Endothelial cell of umbilical vein (primary cell): ENCODE results near the gene MASP1. TPM values are rescaled to one million over a fixed set of nuclear protein-coding genes. Genes with fewer than 3 reads are reported as not detected.

Source experiments
- BruUV-seq: library from RNA; stranded (reverse); fragments of 400-500 nt; replicated peaks from 2 replicates; lab custom pipeline; 2021; lab: Mats Ljungman, UMichigan
- CTCF ChIA-PET: fragments of 300-600, 350-600 bp; sonication (Branson Sonifier 250); formaldehyde crosslinking; loops from one replicate; lab custom pipeline; 2021; ENCODE audit warnings: antibody characterized with exemption, inconsistent platforms; lab: Charles Lee
- POLR2A ChIA-PET: fragments of 300-600, 350-600 bp; sonication (Branson Sonifier 250); formaldehyde crosslinking; loops from one replicate; lab custom pipeline; 2021; ENCODE audit warnings: antibody characterized with exemption, inconsistent platforms; lab: Charles Lee
- DNase-seq: peaks from one replicate; pipeline ENCODE4 v3.0.0-alpha.2; 2011; ENCODE audit warnings: low read depth, low spot score
- FAIRE-seq: peaks from 2 replicates; lab custom pipeline; 2011; peaks lifted over from hg19 to GRCh38; lab: Jason Lieb, UNC
- H2AFZ ChIP-seq: 2 replicates; pipeline ENCODE4 v1.6.0; 2012; ENCODE audit warnings: low read depth, low read length, control low read depth, inconsistent platforms
- H3K27ac ChIP-seq: 2 replicates; pipeline ENCODE4 v1.5.1; 2011; ENCODE audit warnings: low read depth, mild to moderate bottlenecking, control low read depth, low read length, moderate library complexity; ENCODE audit not compliant: insufficient read depth
- H3K27me3 ChIP-seq, 2 experiments: 2 replicates each; pipeline versions ENCODE4 v1.6.0 to v1.6.1; 2011; ENCODE audit warnings: low read length in 2 of 2, mixed read lengths in 1 of 2; ENCODE audit not compliant: control insufficient read depth in 2 of 2, insufficient read depth in 2 of 2
- H3K36me3 ChIP-seq, 2 experiments: 2 replicates in 1 of 2; 3 replicates in 1 of 2; pipeline ENCODE4 v1.5.1; 2011; ENCODE audit warnings: low read length in 2 of 2, mild to moderate bottlenecking in 1 of 2, moderate library complexity in 1 of 2; ENCODE audit not compliant: control insufficient read depth in 2 of 2, insufficient read depth in 2 of 2; ENCODE audit errors: extremely low read depth in 1 of 2
- H3K4me1 ChIP-seq: 3 replicates; pipeline ENCODE4 v1.5.1; 2011; ENCODE audit warnings: mild to moderate bottlenecking, low read length; ENCODE audit not compliant: control insufficient read depth, insufficient read depth; ENCODE audit errors: extremely low read depth
- H3K4me2 ChIP-seq: 2 replicates; pipeline ENCODE4 v1.6.1; 2011; ENCODE audit warnings: low read length, control low read depth, mixed read lengths; ENCODE audit not compliant: insufficient read depth
- H3K4me3 ChIP-seq, 3 experiments: fragments of 200-600 bp in 1 of 3; sonication (generic), shearing (Covaris generic) in 1 of 3; replicated peaks in 1 of 3; 2 replicates each; pipeline ENCODE4 v1.5.1; 2011 to 2016; ENCODE audit warnings: control low read depth in 3 of 3, low read length in 3 of 3, mild to moderate bottlenecking in 2 of 3, inconsistent platforms in 1 of 3, low read depth in 1 of 3, moderate library complexity in 1 of 3; ENCODE audit not compliant: insufficient read depth in 1 of 3
- H3K79me2 ChIP-seq: 2 replicates; pipeline ENCODE4 v1.6.0; 2012; ENCODE audit warnings: low read length, inconsistent platforms; ENCODE audit not compliant: control insufficient read depth, insufficient read depth
- H3K9ac ChIP-seq: replicated peaks from 2 replicates; pipeline ENCODE3; 2011; ENCODE audit warnings: low read length, control low read depth; ENCODE audit not compliant: insufficient read depth; ENCODE audit errors: extremely low read depth
- H3K9me1 ChIP-seq: replicated peaks from 3 replicates; pipeline ENCODE4 v1.6.0; 2011; ENCODE audit warnings: mild to moderate bottlenecking, low read length; ENCODE audit not compliant: control insufficient read depth, insufficient read depth; ENCODE audit errors: extremely low read depth
- H3K9me3 ChIP-seq: replicated peaks from 2 replicates; pipeline ENCODE4 v1.5.1; 2012; ENCODE audit warnings: low read length, inconsistent platforms; ENCODE audit not compliant: control insufficient read depth, insufficient read depth
- H4K20me1 ChIP-seq: replicated peaks from 2 replicates; pipeline ENCODE3; 2011; ENCODE audit warnings: mild to moderate bottlenecking, low read length; ENCODE audit not compliant: control insufficient read depth, insufficient read depth; ENCODE audit errors: extremely low read depth
- CTCF ChIP-seq, 2 donors: IDR thresholded peaks; 1 replicate in 1 of 2; 2 replicates in 1 of 2; pipeline ENCODE4 v1.5.1; 2011; ENCODE audit warnings: low read length in 2 of 2, mild to moderate bottlenecking in 2 of 2, moderate library complexity in 2 of 2, control low read depth in 1 of 2, inconsistent platforms in 1 of 2, low read depth in 1 of 2; ENCODE audit not compliant: insufficient read depth in 1 of 2; ENCODE audit errors: extremely low read depth in 1 of 2
- EZH2 ChIP-seq: IDR thresholded peaks from 2 replicates; pipeline ENCODE4 v1.6.1; 2012; ENCODE audit warnings: borderline replicate concordance, low read depth, mild to moderate bottlenecking, moderate library complexity, low read length, inconsistent platforms; ENCODE audit not compliant: severe bottlenecking
- MYC ChIP-seq: IDR thresholded peaks from one replicate; pipeline ENCODE4 v1.6.1; 2011; ENCODE audit warnings: mild to moderate bottlenecking, low read depth, low read length
- POLR2A ChIP-seq: IDR thresholded peaks from 2 replicates; pipeline ENCODE4 v1.6.1; 2012; ENCODE audit warnings: low read depth, mild to moderate bottlenecking, control low read depth, low read length
- POLR2AphosphoS5 ChIP-seq: IDR thresholded peaks from 2 replicates; pipeline ENCODE4 v1.6.1; 2012; ENCODE audit warnings: low read depth, mild to moderate bottlenecking, control low read depth, low read length, moderate library complexity; ENCODE audit not compliant: insufficient read depth
- dilution Hi-C: fragments of 300-500 bp; cut with MboI; formaldehyde crosslinking; loops from one replicate; pipeline ENCODE4 v1.15.0; 2019; ENCODE audit warnings: low sequenced_read_pairs; ENCODE audit not compliant: extremely low pct_ligation_motif_present
- intact Hi-C: fragments of 100-400 bp; cut with micrococcal nuclease; formaldehyde crosslinking; loops from one replicate; pipeline ENCODE4 v1.10.0; 2022
- polyA plus RNA-seq, 4 experiments: library from polyadenylated mRNA; depleted of rRNA in 3 of 4; stranded (reverse) in 3 of 4; unstranded in 1 of 4; fragments of >200 nt; gene quantifications; 2 replicates each; pipeline versions ENCODE4 v1.2.1 to v1.2.3, GENCODE V29; 2011 to 2012; ENCODE audit warnings: missing spikeins in 1 of 4
- total RNA-seq: library from RNA; stranded (reverse); gene quantifications from 2 replicates; pipeline ENCODE4 v1.2.3, GENCODE V29; 2021
- TF ChIP-seq, protein P1 (sequence below): IDR thresholded peaks from 2 replicates; pipeline ENCODE4 v1.6.1; 2011; ENCODE audit not compliant: insufficient read depth, insufficient read length

Gene MASP1
- total and polyA plus RNA-seq, 2 donors (not counting 3 experiments of a cell fraction or from before 2014, with no cell fraction given): 0.31 to 0.50 TPM

DNA sequence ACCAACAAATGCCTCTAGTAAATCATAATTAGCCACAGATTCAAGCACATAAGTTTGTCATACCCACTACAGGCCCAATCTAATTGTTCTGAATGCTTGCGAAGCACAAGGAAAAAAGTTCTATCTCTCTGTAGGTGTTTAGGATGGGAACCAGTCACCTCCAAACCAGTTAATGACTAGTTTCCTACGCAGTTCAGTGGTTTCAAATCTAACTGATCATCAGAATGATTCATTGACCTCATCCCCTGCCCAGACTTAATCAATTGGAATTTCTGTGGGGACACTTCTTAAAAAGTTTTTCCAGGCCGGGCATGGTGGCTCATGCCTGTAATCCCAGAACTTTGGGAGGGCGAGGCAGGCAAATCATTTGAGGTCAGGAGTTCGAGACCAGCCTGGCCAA, 24.3 kb upstream of the MASP1 start:
- H3K27me3 ChIP-seq: peaks cover 3 to 4% of the 10 kb centered on the region in 2 experiments
- POLR2A ChIA-PET: interaction anchor here (0.5 kb wide), 1 partner anchor 9 kb away, joined by 4 read pairs; no protein-coding TSS in a partner anchor
- no peak for TF ChIP-seq CTCF (IDR thresholded peaks at IDR 0.05; ENCODE audit: extremely low read depth in 1 of 2, insufficient read depth in 1 of 2, low read depth in 1 of 2, low read length in 2 of 2)
- TF ChIP-seq POLR2A: no peak
- no peak for TF ChIP-seq MYC
- no peak for TF ChIP-seq POLR2AphosphoS5
- TF ChIP-seq, protein P1, sequence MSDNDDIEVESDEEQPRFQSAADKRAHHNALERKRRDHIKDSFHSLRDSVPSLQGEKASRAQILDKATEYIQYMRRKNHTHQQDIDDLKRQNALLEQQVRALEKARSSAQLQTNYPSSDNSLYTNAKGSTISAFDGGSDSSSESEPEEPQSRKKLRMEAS: no peak
- TF ChIP-seq EZH2: no peak
- no peaks in the 10 kb centered on the region for H4K20me1 ChIP-seq
- H3K4me2 ChIP-seq: no peak overlapping the region
- no TSS peak for BruUV-seq
- H3K9me3 ChIP-seq: no peaks in the 10 kb centered on the region
- dilution Hi-C loops (loop anchor here (25.0 kb wide), 1 partner anchor 371 kb away; no protein-coding TSS in a partner anchor), intact Hi-C loops (no loop called here)
- no peak overlapping the region for H3K9ac ChIP-seq
- H3K27ac ChIP-seq: no peak overlapping the region
- H3K9me1 ChIP-seq: no peaks in the 10 kb centered on the region
- no peak overlapping the region for H3K4me3 ChIP-seq
- no peaks in the 10 kb centered on the region for H3K79me2 ChIP-seq
- H3K36me3 ChIP-seq: no peaks in the 10 kb centered on the region
- CTCF ChIA-PET: interaction anchor here (1.8 to 12.9 kb wide), 3 partner anchors 366 to 403 kb away, joined by 3 to 486 read pairs (median 111); no protein-coding TSS in a partner anchor
- no peak for DNase-seq
- no peak for FAIRE-seq
- H3K4me1 ChIP-seq: peaks cover 8% of the 10 kb centered on the region
- H2AFZ ChIP-seq: no peak overlapping the region
